GM18519 (cell line): ENCODE measurements around the gene RNU7-1.

Experiments used
- ATAC-seq: cut with Tn5 transposase; IDR thresholded peaks from one replicate; pipeline ENCODE4 v1.9.1; 2021; ENCODE audit warnings: mild to moderate bottlenecking, moderate library complexity; ENCODE audit not compliant: unreplicated experiment, low FRiP score

Gene RNU7-1

GRCh38 chr12:6952121-6952862 lies 8.7 kb downstream of the RNU7-1 start:
- ATAC-seq, result no peak

DNA sequence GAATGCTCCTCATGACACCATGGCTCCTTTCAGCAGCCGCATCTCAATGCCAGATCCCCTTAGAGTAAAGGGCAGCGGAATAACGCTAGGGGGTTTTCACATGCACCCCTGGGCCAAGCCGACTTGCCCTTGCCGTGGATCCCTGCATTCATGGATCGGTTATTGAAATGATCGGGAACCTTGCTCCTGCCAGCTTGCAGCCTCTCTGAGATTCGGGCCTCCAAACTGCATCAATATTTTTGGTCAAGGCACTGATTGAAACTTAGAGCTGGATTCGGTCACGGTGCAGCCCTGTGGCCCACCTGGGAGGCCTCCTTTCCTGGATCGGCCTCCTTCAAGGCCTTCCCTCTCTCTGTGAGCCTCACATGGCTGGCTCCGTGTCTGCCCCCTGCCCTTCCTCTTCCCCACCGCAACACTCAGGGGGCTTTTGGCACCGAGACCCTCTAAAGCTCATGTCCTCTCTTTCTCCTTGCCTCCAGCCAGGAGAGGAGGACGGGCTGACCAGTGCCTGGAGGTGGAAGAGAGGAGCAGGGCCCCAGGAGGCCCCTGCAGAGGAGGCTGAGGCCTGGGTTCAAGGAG lies 9.3 kb downstream of the RNU7-1 start:
- no peak for ATAC-seq

DNA sequence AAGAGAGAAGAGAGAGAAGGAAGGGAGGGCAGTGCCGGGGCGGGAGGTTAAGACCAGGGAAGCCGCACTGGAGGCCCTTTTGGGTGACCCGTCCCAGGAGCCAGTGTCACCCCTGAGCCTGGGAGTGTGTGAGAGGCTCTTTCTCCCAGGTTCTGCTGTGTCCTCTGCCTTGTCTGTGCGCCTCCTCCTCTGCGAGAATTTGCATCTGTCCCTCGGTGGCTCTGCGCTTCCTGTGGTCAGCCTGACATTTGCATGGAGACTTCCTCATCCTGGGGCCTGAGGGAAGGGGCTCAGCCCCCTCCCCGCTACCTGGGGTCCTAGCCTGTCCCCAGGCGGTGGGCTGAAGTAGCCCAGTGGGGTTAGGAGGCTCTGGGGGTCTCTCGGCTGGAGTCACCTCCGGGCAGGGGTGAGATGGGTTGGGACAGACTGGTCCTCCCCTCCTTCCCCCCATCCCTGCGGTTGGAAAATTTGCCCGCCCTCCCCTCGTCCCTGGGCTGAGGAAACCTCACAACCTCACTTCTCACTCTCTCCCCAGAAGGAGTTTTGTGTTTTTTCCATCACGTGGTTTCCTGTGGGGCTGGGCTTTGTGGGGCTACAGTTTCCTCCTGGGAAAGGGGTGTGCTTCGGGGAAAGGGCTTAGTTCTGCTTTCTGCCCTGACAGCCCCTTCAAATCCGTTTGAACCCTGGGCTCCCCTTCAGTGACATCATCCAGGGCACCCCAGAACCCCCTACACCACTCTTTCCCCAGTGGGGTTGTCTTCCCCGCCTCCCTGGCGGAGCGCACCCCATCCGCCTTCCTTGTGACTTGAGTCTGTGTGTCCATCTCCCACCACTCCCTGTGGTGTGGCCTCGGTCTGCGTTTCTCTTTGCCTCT lies 10.1 kb downstream of the RNU7-1 start:
- peak; percentile 30 for ATAC-seq

DNA sequence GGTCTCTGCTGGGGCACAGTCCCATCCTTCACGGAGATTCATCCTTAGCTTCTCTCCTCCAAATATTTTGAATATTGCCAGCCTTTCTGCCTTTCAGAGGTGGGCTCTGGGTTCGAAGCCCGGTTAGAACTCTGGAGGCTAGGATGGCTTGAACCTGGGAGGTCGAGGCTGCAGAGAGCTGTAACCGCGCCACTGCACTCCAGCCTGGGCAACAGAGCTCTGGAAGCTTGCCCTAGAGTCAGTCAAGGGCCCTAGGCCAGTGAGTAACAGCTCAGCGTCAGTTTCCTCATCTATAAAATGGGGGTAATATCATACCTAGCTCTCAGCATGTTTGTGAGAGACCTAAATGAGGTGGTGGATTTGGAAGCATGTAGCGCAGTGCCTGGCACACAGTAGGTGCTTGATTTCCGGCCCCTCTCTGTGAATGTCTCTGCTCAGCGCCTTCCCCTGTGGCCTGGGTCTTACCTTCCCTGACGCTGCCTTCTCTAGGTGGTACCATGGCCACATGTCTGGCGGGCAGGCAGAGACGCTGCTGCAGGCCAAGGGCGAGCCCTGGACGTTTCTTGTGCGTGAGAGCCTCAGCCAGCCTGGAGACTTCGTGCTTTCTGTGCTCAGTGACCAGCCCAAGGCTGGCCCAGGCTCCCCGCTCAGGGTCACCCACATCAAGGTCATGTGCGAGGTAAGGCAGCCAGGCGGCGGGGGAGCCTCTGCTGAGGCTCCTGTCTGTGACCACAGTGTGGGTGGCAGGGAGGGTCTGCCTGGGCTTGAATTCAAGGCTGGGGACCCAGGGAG lies 10.9 kb downstream of the RNU7-1 start:
- no peak for ATAC-seq

DNA sequence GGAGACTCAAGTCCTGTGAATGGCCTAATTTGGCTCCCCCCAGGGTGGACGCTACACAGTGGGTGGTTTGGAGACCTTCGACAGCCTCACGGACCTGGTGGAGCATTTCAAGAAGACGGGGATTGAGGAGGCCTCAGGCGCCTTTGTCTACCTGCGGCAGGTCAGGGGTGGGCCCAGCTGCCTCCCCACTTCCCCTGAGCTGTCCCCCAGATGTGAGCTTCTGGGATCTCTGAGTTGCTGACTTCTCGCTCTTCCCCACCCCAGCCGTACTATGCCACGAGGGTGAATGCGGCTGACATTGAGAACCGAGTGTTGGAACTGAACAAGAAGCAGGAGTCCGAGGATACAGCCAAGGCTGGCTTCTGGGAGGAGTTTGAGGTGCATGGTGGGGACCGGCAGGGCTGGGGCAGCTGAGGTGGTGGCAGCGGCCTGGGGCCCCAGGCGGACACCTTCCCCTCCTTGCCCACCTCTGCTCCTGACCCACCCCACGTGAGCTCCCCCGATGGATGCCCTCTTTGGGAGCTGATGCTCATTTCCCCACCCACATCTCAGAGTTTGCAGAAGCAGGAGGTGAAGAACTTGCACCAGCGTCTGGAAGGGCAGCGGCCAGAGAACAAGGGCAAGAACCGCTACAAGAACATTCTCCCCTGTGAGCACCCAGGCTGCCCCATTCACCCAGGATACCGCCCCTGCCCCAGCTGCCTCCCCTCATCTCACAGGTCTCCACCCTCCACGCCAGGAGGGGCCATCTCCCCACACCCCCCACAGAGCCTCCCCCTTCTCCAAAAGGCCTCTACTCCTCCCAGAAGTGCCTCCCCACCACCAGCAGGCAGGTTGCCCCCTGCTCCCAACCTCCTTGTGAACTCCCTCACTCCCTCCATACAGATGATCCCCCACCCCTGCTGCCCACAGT lies 11.7 kb downstream of the RNU7-1 start:
- no peak for ATAC-seq

DNA sequence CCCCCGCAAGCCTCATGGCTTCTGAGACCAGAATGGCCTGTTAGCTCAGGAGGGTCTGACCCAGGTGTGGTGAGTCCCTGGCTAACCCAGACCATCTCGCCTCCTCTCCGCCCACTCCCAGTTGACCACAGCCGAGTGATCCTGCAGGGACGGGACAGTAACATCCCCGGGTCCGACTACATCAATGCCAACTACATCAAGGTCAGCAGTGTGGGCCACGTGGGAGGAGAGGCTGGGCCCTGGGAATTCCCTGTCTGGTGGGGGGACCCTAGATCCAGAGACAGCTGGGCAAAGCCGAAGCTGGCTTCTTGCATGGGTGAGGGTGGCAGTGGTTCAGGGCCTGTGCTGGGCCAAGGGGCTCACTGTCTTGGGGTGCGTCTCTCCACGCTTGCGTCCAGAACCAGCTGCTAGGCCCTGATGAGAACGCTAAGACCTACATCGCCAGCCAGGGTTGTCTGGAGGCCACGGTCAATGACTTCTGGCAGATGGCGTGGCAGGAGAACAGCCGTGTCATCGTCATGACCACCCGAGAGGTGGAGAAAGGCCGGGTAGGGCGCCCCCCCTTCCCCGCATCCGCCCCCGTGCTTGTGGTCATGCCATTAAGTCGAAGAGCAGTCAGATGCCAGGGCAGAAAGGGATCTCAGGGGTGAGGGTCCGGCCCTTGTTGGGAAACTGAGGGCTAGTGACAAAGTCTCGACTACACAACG lies 12.6 kb downstream of the RNU7-1 start:
- no peak for ATAC-seq

DNA sequence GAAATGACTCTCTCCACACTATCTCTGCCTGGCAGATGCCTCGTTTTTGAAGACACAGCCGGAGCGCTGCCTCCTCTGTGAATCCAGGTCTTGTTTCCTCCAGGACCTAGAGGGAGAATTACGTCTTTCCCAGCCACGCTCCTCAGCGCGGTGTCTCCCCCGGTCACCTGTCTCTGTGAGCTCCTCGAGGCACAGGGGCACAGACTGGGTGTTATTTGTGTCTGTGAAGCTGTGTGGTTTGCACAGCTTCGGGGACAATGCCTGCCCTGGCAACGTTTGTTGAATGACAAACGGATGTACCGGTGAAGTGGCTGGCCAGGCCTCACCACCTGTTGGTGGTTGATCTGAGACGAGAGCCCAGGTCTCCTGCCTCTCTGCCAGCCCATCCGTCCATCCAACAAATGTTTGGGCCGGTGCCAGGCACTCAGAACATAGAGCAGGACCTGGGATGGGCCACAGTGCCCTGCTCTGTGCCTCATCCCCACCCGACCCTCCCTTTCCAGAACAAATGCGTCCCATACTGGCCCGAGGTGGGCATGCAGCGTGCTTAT lies 13.6 kb downstream of the RNU7-1 start:
- ATAC-seq, result no peak

DNA sequence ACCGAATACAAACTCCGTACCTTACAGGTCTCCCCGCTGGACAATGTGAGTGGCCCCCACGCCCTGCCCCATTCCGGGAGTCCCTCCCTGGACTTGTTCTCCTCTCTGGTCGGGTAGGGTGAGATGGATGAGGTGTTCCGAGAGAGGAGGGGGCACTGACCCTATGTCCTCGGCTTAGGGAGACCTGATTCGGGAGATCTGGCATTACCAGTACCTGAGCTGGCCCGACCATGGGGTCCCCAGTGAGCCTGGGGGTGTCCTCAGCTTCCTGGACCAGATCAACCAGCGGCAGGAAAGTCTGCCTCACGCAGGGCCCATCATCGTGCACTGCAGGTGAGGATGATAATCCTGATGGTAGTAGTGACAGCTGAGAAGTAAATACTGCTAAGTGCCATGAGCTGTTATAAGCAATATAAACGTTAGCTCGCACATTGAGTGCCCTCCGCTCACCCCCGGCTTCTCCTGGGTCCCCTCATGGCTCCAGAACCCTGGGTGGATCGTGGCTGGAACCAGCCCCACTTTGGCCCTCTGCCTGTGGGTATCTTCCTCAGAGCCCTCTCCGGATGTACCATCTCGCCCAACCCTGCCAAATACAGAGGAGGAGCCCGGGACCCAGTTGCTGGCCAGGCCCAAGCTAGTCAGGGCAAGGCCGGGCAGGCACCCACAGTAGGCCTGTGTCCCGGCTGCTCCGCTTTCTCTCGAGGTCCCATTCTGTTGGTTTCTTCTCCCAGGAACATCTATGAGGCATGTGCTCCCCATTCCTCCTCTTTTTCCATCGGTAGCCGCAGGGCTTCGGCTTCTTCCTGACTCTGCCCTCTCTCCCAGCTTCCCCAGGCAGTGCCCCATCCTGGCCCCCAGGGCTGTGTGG lies 14.4 kb downstream of the RNU7-1 start:
- no peak for ATAC-seq

GRCh38 chr12:6958609-6959057 lies 15.0 kb downstream of the RNU7-1 start:
- no peak for ATAC-seq

DNA sequence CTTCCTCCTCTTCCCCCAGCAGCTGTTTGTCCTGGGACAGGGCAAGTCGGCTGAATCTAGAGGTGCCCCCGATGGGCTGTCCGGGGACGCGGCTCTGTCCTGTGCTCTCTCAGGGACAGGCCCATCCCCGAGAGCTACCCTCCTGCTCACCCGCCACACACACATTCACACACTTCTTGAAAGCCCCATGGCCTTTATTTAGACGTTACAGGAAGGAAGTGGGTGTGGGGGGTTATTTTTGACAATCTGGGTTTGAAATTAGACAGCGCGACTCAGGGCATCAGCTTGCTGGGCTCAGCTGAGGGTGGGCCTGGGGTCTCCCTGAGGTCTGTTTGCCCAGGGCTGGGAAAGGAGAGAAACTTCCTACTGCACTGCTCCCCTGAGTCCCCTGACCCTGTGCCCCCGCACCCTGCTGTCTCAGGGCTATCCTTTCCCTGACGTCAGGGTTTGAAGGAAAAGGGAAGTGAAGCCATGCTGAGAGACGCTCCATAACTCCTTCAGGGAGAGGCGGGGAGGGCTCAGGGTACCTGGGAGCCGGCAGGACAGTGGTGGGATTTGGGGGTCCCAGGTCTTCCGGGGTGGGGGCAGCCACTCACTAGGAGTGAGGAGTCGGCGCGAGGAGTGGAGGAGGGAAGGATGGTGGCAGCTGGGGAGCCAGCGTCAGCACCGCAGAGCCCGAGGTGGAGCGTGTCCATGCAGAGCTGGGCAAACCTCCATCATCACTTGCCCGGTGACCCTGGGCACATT lies 15.6 kb downstream of the RNU7-1 start:
- ATAC-seq, result no peak

- ATAC-seq, result no peak
Measured at GRCh38 chr12:6959805-6960592, 16.4 kb downstream of the RNU7-1 start.

GRCh38 chr12:6960593-6961277 lies 17.1 kb downstream of the RNU7-1 start:
- ATAC-seq, result no peak

DNA sequence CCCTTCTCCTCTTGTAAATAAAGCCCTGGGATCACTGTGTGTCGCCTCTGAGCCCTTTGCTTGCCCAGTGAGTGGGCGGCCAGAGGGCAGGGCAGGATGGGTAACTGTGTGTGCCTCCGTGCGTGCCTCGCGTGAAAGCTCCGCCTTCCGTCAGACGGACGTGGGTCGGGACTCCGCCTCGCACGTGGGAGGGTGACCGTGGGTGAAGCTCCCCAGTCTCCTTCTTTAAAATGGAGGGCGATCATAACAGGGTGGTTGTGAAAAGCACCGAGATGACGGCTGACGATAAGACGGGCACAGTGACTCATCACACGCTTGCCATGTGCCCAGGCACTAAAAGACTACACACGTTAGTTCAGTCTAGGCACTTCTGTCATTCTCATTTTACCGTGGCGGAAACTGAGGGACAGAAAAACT lies 17.7 kb downstream of the RNU7-1 start:
- ATAC-seq, result no peak

DNA sequence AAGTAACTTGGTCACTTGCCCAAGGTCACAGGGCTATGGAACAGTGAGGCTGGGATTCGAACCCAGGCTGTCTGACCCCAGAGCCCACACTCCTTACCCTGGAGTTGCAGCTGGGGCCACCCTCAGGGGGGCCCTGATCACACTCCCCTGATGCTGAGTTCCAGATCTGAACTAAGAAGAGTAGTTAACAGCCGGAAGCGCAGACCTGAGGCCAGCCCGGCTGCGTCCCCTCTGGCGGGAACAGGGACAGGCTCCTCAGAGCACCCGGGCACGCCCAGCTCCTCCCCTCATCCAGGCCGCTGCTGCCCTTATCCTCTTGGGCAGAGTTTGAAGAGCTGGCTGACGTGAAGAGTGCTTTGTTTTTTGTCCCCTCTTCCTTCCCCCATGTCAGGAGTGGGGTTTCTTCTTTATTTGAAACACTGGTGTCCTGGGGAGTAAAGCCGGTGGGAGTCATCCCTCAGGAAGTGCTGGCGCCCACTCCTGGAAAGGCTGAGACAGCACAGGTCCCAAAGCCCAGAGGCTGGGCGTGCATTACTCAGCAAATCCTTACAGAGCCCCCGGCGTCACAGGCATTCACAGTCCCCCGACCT lies 18.2 kb downstream of the RNU7-1 start:
- ATAC-seq, result no peak

DNA sequence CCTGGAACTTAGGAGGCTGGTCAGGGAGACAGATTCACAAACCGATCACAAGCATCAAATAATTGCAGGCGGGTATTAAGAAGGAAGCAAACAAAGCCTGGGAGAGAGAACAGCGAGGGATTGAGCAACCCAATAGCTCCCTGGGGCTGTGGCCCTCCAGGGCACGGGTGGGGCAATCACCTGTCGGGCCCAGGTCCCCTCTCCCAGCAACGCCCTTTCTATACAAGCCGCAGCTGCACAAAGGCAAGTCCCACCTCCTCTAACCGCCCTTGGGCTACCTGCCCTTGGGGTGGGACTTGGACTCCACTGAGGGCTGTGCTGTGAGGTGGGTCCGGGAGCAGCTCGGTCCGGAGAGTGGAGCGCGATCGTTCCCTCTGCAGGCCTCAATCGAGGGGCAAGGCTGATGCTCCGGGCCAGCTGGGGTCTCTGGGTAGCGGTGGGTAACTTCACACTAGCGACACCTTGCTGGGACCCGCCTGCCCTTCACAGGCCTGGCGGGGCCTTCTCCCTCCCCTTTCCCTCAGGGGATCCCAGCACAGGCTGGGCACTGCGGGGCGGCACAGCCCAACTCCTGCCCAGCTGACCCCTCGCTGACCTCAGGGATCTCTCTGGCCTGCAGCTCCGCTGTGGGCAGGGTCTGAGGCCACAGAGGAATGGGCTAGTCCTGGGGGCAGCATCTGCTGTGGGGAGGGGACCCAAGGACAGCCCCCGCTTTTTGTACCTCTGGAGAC lies 18.8 kb downstream of the RNU7-1 start:
- no peak for ATAC-seq
